HCT116 (cell line): ENCODE results near the gene SLC13A4. TPM values are rescaled to one million over a fixed set of nuclear protein-coding genes. Genes with fewer than 3 reads are reported as not detected.

Experiments used
- ATAC-seq: fragments of 200-7000 bp; cut with Tn5 transposase; 2 replicates; pipeline ENCODE4 v1.9.1; 2020; ENCODE audit warnings: mild to moderate bottlenecking, moderate library complexity
- BruUV-seq: library from RNA; stranded (reverse); fragments of 400-500 nt; replicated peaks from 2 replicates; lab custom pipeline; 2021; lab: Mats Ljungman, UMichigan
- CTCF ChIA-PET: fragments of 300-600 bp; sonication (Branson Sonifier 250); formaldehyde crosslinking; loops from one replicate; lab custom pipeline; 2021; ENCODE audit warnings: antibody characterized with exemption; lab: Charles Lee
- POLR2A ChIA-PET: fragments of 300-600, 350-600 bp; sonication (Branson Sonifier 250); formaldehyde crosslinking; loops from one replicate; lab custom pipeline; 2021; ENCODE audit warnings: antibody characterized with exemption; lab: Charles Lee
- RAD21 ChIA-PET, 2 experiments: fragments of 300-600 bp; sonication (Branson Sonifier 250); formaldehyde crosslinking; loops; one replicate each; lab custom pipeline; 2023; ENCODE audit warnings: low total read pairs in 2 of 2; ENCODE audit not compliant: uncharacterized antibody in 2 of 2, unreplicated experiment in 2 of 2, low non-redundant PET in 1 of 2; lab: Charles Lee
- DNase-seq: peaks from one replicate; pipeline ENCODE4 v3.0.0-alpha.2; 2010; ENCODE audit warnings: low read depth, low spot score
- H2AFZ ChIP-seq: fragments of 200-600 bp; shearing (Covaris generic), sonication (generic); 2 replicates; pipeline ENCODE4 v1.6.1; 2017; ENCODE audit warnings: low read depth, mixed run types, mixed read lengths, antibody characterized with exemption, low read length; ENCODE audit not compliant: poor library complexity, severe bottlenecking
- H3K27ac ChIP-seq: 2 replicates; pipeline ENCODE4 v1.5.1; 2012; ENCODE audit warnings: low read depth, low read length
- H3K27me3 ChIP-seq: fragments of 200-600 bp; sonication (generic); 2 replicates; pipeline ENCODE4 v1.6.1; 2016; ENCODE audit warnings: mixed run types, low read length, mixed read lengths; ENCODE audit not compliant: insufficient read depth
- H3K36me3 ChIP-seq, 2 experiments: fragments of 200-500 bp in 1 of 2; fragments of 200-600 bp in 1 of 2; sonication (Bioruptor generic) in 1 of 2; sonication (generic) in 1 of 2; 2 replicates each; pipeline versions ENCODE4 v1.5.1 to v1.6.1; 2014 to 2016; ENCODE audit warnings: low read length in 2 of 2, inconsistent platforms in 1 of 2, mixed read lengths in 1 of 2, mixed run types in 1 of 2; ENCODE audit not compliant: insufficient read depth in 2 of 2, control insufficient read depth in 1 of 2
- H3K4me1 ChIP-seq, 2 experiments: fragments of 200-600 bp in 1 of 2; sonication (generic) in 1 of 2; 2 replicates each; pipeline versions ENCODE4 v1.5.1 to v1.6.1; 2012 to 2017; ENCODE audit warnings: low read length in 2 of 2, inconsistent platforms in 1 of 2, mild to moderate bottlenecking in 1 of 2, mixed read lengths in 1 of 2, mixed run types in 1 of 2, moderate library complexity in 1 of 2; ENCODE audit not compliant: insufficient read depth in 2 of 2, control insufficient read depth in 1 of 2
- H3K4me2 ChIP-seq: fragments of 200-600 bp; sonication (generic); 2 replicates; pipeline ENCODE4 v1.6.1; 2017; ENCODE audit warnings: mixed run types, low read length, mixed read lengths
- H3K4me3 ChIP-seq, 2 experiments: fragments of 200-600 bp in 1 of 2; sonication (generic) in 1 of 2; replicated peaks in 1 of 2; 2 replicates each; pipeline ENCODE4 v1.5.1; 2011 to 2016; ENCODE audit warnings: low read length in 2 of 2, control low read depth in 1 of 2, low read depth in 1 of 2, mild to moderate bottlenecking in 1 of 2, mixed read lengths in 1 of 2, mixed run types in 1 of 2
- H3K79me2 ChIP-seq: fragments of 200-600 bp; sonication (generic); 2 replicates; pipeline ENCODE4 v1.6.1; 2017; ENCODE audit warnings: mild to moderate bottlenecking, mixed run types, low read length, moderate library complexity, mixed read lengths; ENCODE audit not compliant: insufficient read depth
- H3K9ac ChIP-seq: fragments of 200-600 bp; sonication (generic); 2 replicates; pipeline ENCODE4 v1.6.1; 2016; ENCODE audit warnings: low read length, mixed read lengths
- H3K9me2 ChIP-seq: fragments of 200-600 bp; sonication (generic), shearing (Covaris generic); 2 replicates; pipeline ENCODE4 v1.6.1; 2017; ENCODE audit warnings: mixed run types, mild to moderate bottlenecking, moderate library complexity; ENCODE audit not compliant: insufficient read depth
- H3K9me3 ChIP-seq, 2 experiments: fragments of 200-500 bp in 1 of 2; fragments of 200-600 bp in 1 of 2; sonication (Bioruptor generic) in 1 of 2; sonication (generic) in 1 of 2; 2 replicates each; pipeline ENCODE4 v1.6.1; 2014 to 2017; ENCODE audit warnings: low read length in 2 of 2, mixed read lengths in 2 of 2, inconsistent platforms in 1 of 2, low read depth in 1 of 2, mild to moderate bottlenecking in 1 of 2, mixed run types in 1 of 2, moderate library complexity in 1 of 2; ENCODE audit not compliant: control insufficient read depth in 1 of 2, insufficient read depth in 1 of 2
- H4K20me1 ChIP-seq: fragments of 200-600 bp; sonication (generic), shearing (Covaris generic); 2 replicates; pipeline ENCODE4 v1.6.1; 2017; ENCODE audit warnings: mixed run types, mild to moderate bottlenecking, moderate library complexity; ENCODE audit not compliant: insufficient read depth
- ELF1 ChIP-seq: IDR thresholded peaks from 2 replicates; pipeline ENCODE4 v1.6.1; 2012; ENCODE audit warnings: low read depth, borderline replicate concordance
- EZH2 ChIP-seq: fragments of 200-600 bp; sonication (generic); IDR thresholded peaks from 2 replicates; pipeline ENCODE4 v1.6.1; 2017; ENCODE audit warnings: antibody characterized with exemption, mixed run types
- MAX ChIP-seq: IDR thresholded peaks from 2 replicates; pipeline ENCODE4 v1.6.1; 2012
- POLR2A ChIP-seq: IDR thresholded peaks from 2 replicates; pipeline ENCODE4 v1.7.0; 2011; ENCODE audit warnings: borderline replicate concordance; ENCODE audit not compliant: insufficient read depth, insufficient read length; ENCODE audit errors: extremely low read depth
- POLR2AphosphoS5 ChIP-seq: IDR thresholded peaks from 2 replicates; pipeline ENCODE4 v1.6.1; 2011; ENCODE audit warnings: mild to moderate bottlenecking, low read depth, low read length, moderate library complexity
- RAD21 ChIP-seq: IDR thresholded peaks from 2 replicates; pipeline ENCODE4 v1.6.1; 2012; ENCODE audit warnings: low read depth, mild to moderate bottlenecking
- REST ChIP-seq: IDR thresholded peaks from 2 replicates; pipeline ENCODE4 v1.6.1; 2012; ENCODE audit warnings: low read depth
- SIN3A ChIP-seq: IDR thresholded peaks from 2 replicates; pipeline ENCODE4 v1.6.1; 2012; ENCODE audit warnings: low read depth
- SP1 ChIP-seq: IDR thresholded peaks from 2 replicates; pipeline ENCODE4 v1.6.1; 2012; ENCODE audit warnings: low read depth
- SRF ChIP-seq: IDR thresholded peaks from 2 replicates; pipeline ENCODE4 v1.6.1; 2012; ENCODE audit warnings: low read depth
- ZBTB33 ChIP-seq: IDR thresholded peaks from 2 replicates; pipeline ENCODE4 v1.6.1; 2011; ENCODE audit warnings: mild to moderate bottlenecking, low read length, moderate library complexity; ENCODE audit not compliant: insufficient replicate concordance; ENCODE audit errors: extremely low read depth
- ZFX ChIP-seq: fragments of 450-650 bp; IDR thresholded peaks from 2 replicates; pipeline ENCODE4 v1.6.1; 2017
- intact Hi-C: fragments of 100-400 bp; cut with micrococcal nuclease; formaldehyde crosslinking; loops from 2 replicates; pipeline ENCODE4 v1.10.0; 2022
- total RNA-seq: library from RNA; stranded (reverse); gene quantifications from one replicate; pipeline ENCODE4 v1.2.1, GENCODE V29; 2021; ENCODE audit not compliant: unreplicated experiment

SLC13A4 gene
- total RNA-seq, 1 experiment from 2014 or later, result 0.30 TPM

- Histone ChIP-seq H3K36me3 (no peaks in the 10 kb centered on the region), H3K4me1 (peaks cover 3 to 22% of the 10 kb centered on the region in 2 experiments; a peak in 1 of 4 replicates), H3K9ac (no peak overlapping the region), H3K4me2 (no peak overlapping the region), H3K9me2 (no peaks in the 10 kb centered on the region), H3K27ac (no peak overlapping the region), H3K79me2 (peaks cover 75% of the 10 kb centered on the region), H3K27me3 (no peaks in the 10 kb centered on the region), H4K20me1 (no peaks in the 10 kb centered on the region), H3K9me3 (no peaks in the 10 kb centered on the region), H2AFZ (no peak overlapping the region), H3K4me3 (no peak overlapping the region)
- POLR2A ChIA-PET, result interaction anchor here (3.0 kb wide), 1 partner anchor 79 kb away, joined by 11 read pairs; no protein-coding TSS in a partner anchor
- ATAC-seq (no peak), DNase-seq (no peak)
- RAD21 ChIA-PET, result no interaction called here
- TF ChIP-seq SP1, result no peak
- TF ChIP-seq POLR2AphosphoS5, result no peak
- TF ChIP-seq EZH2, result no peak
- no peak for TF ChIP-seq ZFX
- no peak for TF ChIP-seq SIN3A
- no peak for TF ChIP-seq MAX
- no peak for TF ChIP-seq POLR2A
- no peak for TF ChIP-seq ELF1
- TF ChIP-seq SRF, result no peak
- TF ChIP-seq RAD21, result no peak
- TF ChIP-seq REST, result no peak
- TF ChIP-seq ZBTB33, result no peak
- intact Hi-C loops, result loop anchor here (5.0 kb wide), 1 partner anchor 1953 kb away; no protein-coding TSS in a partner anchor
- no TSS peak for BruUV-seq
- CTCF ChIA-PET, result no interaction called here
Measured at GRCh38 chr7:135665042-135665441, 62.9 kb downstream of the SLC13A4 start.
